NCI-H2196 (cell line): ENCODE data around the gene PCK1.
"Not testable (repeated sequence)": the region's sequence is repeated elsewhere in the genome, so short reads cannot be mapped to it uniquely, and the experiment has no call there.

Experiments
- DNase-seq: peaks from one replicate; lab custom pipeline; 2025; ENCODE audit not compliant: unreplicated experiment; lab: John Stamatoyannopoulos, UW

PCK1 gene

DNA sequence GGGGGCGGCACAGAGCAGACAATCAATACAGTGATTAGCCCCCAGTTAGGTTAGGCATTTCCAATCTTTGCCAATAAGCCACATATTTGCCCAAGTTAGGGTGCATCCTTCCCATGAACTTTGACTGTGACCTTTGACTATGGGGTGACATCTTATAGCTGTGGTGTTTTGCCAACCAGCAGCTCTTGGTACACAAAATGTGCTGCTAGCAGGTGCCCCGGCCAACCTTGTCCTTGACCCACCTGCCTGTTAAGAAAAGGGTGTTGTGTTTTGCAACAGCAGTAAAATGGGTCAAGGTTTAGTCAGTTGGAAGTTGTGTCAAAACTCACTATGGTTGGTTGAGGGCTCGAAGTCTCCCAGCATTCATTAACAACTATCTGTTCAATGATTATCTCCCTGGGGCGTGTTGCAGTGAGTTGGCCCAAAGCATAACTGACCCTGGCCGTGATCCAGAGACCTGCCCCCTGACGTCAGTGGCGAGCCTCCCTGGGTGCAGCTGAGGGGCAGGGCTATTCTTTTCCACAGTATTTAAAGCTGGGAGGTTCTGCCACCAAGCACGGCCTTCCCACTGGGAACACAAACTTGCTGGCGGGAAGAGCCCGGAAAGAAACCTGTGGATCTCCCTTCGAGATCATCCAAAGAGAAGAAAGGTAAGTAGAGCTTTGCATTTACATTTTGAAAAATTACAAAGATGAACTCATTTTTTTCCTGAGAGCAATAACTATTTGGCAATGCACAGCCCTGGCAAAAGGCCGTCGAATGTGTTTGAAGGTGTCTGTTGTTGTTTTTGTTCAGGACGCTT is at the start of gene PCK1:
TSS of gene PCK1 (plus strand) at position 557 of the 802 bp plus-strand sequence. CDS start 302 bp downstream, outside the sequence.
- peak; percentile 48 for DNase-seq

DNA sequence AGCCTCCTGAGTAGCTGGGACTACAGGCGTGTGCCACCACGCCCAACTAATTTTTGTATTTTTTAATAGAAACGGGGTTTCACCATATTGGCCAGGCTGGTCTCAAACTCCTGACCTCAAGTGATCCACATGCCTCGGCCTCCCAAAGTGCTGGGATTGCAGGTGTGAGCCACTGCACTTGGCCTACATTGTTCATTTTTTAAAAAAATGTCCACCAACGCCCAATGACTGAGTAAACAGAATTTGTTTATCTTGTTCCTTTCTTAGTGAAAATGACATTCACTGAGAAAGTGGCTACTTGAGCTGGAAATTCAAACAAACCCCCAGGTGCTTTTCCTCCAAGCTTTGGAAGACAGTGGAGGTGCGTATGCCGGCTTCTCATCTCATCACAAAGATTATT is 49.2 kb upstream of the PCK1 start:
- not testable (repeated sequence) for DNase-seq

DNA sequence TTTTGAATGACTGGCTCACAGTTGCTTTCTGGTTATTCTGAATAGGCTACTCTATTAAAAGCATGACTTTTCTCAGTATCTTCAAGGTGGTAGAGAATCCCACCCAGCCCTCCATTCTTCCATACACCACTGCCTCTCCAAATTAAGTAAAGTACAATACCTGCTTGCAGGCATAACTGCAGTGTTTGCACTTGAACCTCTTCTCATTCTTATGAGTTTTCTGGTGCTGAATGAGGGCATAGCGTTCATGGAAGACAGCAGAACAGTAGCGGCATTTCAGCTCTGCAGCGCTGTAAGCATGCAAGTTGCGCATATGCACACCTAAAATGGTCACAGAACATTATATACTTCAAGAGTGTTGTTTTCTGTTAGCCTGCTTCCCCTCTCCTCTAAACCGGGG is 48.5 kb upstream of the PCK1 start:
- no peak for DNase-seq

DNA sequence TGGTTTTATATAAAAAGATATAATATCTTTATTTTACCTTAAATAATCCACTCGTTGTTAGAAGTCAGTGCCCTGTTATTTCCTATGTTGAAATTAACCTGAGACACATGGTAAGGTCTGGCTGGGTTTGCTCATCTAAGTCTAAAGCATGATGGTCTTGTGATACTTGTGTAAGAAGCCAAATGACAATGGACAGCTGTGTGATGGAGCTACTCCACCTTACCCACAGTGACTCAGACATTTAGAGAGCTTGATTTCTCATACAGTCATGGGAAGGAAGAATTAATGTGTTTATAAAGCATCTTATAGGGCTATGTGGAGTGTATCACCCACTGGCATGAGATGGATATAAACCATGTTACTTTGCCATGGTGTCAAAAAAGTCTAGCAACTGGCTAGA is 47.7 kb upstream of the PCK1 start:
- DNase-seq: no peak

DNA sequence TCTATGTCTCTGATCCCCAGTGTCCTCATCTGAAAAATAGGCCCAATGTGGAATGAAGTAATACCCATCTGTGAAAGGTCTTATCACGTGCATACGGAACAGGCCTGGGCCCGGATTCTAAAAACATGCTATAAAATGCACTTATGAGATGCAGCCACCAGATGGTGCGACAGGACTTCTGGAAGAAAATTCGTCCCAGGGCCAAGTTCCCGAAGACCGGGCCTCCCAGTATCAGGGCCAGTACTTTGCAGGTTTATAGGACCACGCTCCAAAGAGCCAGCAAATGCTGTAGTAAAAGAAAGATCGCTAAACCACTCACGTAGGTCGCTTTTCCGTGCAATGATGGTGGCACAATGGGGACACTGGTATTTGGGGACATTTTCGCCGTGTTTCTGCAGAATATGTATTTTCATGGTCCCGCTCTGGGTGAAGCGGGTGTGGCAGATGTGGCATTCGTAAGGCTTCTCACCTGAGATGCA is 46.6 kb upstream of the PCK1 start:
- DNase-seq: peak; percentile 63

DNA sequence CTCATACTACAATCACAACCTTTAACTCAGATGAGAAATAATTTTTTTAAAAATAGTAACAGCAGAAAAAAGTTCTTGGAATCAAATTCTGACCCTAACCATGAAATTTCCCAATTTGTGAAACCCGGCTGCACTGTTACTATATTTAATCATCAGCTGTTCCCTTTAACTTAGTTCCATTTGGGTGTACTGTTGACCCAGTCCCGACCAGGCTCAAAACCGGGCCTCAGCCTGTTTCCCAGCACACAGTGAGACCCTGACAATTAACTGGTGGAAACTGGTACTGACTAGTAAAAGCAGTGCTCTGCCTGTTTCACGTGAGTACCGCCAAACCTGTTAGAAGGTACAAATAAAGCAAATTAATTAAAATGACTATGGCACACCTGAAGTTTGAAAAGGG is 43.0 kb upstream of the PCK1 start:
- DNase-seq: no peak

DNA sequence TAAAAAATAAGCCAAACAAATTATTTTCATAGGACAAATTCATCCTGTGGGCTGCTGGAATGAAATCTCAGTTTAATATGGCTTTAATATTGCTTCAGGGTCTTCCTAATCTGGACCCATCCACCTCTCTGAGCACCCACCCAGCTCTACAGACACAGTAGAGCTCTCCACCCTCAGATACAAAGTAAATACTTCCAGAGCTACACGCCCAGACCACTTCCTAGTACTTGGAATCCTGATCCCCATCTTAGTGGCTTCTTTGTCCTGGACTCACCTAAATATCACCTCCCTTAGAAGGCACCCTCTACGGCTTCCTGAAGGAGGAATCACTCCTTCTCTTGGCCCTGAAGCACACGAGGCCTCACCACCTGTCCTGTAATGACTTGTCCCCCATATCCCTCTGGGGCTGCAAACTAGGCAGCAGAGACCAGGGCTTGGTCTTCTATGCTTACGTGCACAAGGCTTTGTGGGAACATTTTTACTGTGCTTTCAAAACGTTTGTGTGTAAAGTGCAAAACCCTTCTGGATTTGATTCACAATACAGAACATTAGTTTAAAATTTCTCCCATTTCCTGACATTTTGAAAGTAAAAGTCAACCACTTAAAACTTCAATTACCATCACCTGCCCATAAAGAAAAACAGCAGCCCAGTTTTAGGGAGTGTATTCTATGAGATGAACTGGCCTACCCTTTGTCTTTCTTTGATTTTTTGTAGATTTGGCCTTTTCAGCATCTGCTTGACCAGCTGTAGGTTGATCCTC is 38.4 kb upstream of the PCK1 start:
- no peak for DNase-seq

DNA sequence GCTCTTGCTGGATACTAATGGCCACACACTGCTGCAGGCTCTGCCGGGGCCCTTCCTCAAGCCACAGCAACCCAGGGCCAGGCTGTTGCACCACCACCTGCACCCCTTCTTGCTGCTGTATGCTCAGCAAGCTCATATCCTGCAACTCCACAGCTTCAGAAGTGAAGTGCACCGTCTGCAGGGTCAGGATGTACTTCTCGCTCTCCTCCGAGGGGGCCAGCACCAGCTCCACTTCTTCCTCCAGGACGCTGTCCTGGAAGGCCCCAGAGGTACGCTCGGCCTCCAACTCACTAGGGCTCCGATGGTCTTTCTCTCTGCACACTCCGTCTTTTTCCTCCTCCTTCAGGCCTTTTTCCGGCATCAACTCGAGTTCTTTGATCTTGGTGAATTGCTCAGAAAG is 37.1 kb upstream of the PCK1 start:
- no peak for DNase-seq

DNA sequence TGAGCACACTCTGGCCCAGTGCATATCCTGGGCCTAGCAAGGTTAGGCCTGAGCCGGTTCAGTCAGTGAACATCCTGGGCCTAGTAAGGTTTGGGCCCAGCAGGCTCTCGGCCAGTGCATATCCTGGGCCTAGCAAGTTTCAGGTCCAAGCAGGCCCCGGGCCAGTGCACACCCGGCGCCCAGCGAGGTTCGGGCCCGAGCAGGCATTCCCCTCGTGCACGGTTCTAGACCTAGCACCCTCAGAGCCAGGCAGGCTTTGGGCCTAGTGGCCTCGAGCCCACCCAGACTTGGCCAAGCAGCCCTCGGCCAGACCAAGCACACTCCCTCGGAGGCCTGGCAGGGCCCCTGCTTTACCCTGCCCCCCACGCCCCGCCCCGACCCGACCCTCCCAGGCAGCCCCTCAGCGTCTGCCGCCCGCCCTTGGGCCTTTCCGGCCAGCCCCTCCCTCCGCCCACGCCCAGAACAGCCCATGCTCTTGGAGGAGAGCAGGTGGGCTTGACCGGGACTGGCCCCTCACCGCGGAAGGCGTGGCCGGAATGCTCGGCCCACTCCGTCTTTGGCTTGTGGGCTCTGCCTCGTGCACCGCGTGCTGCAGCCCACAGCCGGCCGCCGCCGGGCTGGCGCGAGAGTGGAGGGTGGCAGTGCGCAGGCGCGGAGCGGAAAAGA is 36.3 kb upstream of the PCK1 start, which contains the start of gene CTCFL:
TSS of gene CTCFL (minus strand) at position 630 of the 666 bp plus-strand sequence. CDS start 935 bp downstream, outside the sequence.
- DNase-seq: no peak

DNA sequence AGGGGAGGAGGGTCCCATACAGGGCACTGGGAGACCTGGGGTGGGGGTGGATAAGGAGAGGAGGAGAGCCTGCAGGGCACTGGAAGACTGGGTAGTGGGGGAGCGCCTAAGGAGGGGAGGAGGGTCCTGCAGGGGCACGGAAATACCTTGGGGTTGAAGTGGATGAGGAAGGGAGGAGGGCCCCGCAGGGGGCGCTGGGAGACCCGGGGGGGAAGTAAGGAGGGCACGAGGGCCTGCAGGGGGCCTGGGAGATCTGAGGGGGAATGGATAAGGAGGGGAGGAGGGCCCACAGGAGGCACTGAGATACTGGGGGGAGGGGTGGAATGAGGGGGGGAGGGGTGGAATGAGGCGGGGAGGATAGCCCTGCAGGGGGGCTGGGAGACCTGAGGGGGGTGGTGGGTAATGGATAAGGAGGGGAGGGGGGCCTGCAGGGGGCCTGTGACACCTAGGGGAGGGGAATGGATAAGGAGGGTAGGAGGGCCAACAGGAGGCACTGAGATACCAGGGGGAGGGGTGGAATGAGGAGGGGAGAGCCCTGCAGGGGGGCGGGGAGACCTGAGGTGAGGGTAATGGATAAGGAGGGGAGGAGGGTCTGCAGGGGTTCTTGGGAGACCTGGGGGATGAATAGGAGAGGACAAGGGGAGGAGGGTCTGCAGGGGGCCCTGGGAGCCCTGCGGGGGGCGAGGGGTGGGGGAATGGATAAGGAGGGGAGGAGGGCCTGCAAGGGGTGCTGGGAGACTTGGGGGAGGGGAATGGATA is 35.4 kb upstream of the PCK1 start:
- DNase-seq: no peak

DNA sequence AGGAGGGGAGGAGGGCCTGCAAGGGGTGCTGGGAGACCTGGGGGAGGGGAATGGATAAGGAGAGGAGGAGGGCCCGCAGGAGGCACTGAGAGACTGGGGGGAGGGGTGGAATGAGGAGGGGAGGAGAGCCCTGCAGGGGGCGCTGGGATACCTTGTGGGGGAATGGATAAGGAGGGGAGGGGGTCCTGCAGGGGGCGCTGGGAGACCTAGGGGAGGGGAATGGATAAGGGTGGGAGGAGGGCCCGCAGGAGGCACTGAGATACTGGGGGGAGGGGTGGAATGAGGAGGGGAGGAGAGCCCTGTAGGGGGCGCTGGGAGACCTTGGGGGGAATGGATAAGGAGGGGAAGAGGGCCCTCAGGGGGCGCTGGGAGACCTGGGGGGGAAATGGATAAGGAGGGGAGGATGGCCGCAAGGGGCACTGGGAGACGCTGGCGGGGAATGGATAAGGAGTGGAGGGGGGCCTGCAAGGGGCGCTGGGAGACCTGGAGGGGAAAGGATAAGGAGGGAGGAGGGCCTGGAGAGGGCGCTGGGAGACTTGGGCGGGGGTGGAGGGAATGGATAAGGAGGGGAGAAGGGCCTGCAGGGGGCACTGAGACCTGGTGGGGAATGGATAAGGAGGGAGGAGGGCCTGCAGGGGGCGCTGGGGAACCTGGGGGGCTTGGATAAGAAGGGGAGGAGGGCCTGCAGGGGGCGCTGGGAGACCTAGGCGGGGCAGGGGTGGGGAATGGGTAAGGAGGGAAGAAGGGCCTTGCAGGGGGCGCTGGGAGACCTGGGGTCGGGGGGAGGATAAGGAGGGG is 34.6 kb upstream of the PCK1 start:
- no peak for DNase-seq

DNA sequence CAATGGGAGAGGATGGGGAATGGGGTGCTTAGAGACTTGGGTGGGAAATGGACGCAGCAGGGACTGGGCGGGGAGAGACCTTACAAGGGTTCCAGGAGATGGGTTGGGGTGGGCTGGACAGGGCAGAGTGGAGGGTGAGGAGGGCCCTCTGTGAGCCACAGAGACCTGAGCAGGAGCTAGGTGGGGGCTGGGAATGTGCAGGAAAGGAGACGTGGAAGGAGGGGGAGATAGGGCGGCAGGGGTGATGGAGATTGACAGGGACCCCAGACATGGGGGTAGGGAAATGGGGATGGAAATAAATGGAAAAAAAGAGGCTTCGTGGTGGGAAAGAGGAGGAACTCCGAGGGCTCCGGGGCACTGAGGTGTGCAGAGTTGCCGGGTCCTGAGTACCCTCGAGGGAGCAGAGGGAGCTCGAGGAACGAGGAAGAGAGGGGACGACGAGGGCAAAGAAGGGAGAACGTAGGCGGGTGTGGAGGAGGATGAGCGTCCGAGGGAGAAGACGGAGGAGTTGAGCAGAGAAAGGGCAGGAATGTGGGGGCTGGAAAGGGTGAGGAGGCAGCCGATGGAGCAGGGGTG is 33.9 kb upstream of the PCK1 start:
- no peak for DNase-seq

DNA sequence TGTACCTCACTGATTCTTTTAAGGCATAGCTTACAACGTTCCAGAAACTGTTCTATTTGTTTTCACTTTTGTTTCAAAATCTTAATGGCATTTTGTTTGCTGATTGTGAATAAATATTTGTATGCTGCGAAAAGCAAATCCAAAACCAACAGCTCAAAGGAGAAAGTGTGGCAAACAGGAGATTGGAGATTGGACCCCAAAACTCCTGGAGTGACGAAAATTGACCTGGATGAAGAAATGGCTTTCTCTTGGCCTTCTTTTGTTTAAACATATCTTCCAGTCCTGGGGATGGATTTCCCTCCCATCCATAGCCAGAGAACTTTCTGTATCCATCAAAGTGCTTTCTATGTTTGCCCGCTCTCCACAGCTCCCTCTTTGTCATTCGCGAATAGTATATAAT is 33.2 kb upstream of the PCK1 start:
- DNase-seq: no peak

DNA sequence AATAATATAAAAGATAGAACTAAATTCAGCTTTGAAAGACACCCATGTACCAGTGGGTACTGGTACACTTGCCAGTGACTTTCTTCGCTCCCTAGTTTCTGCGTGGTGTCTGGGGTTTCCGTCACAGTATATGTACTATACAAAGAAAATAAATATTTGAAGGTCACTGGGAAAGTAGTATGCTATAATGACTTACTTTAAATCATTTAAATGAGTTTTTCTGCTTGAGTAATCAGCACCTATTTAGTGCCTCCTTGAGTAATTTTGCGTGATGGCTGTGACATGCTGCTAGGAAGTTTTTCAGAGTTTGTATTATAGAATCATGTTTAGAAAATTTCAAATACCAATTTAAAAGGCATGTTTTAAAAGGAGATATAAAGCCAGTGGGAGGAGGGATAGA is 32.8 kb upstream of the PCK1 start:
- DNase-seq: no peak

DNA sequence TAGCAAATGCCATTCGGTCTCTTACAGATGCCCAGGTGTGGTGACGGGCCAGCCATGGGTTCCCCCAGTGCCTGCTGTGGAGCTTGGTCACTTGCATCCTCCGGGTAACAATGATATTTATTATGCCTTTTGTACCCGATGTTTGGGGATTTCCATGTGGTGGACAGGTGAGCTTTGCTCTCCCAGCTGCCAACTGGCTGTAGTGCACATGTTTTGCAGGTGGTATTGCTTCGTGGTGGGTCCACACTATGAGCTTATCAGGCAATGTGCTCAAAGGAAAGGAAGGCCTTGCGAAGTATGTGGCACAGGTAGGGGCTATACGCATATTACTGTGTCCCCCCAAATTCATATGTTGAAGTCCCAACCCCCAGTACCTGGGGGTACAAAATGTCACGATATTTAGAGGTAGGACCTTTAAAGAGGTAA is 31.7 kb upstream of the PCK1 start:
- no peak for DNase-seq

DNA sequence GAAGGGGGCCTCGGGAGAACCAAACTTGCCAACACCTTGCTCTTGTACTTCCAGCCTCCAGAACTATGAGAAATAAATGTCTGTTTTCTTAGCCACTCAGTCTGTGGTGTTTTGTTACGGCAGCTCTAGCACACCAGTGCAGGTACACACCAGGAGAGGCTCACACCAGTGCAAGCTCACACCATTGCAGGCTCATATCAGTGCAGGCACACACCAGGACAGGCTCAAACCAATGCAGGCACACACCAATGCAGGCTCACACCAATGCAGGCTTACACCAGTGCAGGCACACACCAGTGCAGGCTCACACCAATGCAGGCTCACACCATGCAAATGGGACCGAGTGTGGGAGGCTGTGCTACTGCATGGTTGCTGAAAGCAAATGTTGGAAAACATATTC is 31.1 kb upstream of the PCK1 start:
- DNase-seq: no peak

DNA sequence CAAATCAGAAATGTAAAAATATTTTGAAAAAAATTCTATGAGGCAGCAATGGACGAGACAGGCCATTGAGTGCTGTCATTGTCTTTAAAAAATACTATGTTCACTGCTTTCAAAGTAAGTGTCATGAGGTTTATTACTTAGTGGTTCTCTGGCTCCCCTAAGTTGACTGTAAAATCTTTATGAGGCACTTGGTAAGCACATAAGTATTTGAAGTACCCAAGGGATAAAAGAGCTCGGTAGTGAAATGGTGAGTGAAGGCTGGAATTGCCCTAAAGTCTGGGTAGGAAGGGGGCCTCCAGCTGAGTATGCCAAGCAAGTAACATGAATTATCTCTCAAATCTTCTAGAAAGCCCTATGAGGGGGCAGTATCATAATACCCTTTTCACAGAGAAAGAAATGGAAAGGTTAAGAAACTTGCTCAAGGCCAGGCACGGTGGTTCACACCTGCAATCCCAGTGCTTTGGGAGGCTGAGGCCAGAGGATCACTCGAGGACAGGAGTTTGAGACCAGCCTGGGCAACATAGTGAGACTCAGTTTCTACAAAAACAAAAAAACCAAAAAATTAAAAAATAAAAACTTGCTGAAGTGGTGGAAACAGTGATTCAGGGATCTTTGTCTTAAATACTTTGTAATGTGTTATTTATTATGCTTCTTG is 30.5 kb upstream of the PCK1 start:
- no peak for DNase-seq

DNA sequence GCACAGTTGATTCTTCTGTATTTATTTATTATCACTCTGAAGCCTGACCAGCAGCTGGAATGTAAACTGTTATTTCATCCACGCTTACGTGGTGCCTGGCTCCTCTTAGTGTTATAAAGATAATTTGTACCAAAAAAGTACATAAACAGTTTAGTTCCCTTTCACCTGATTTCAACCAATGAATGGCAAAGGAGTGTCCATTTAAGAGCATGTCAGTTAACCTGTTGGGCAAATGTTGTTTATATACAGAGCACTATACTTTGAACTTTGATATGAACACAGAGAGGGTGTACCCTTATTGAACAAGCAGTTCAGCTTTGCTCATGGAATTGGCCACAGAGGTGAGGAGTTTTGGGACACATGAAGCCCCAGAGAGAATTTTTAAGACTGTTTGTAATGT is 28.8 kb upstream of the PCK1 start:
- DNase-seq: no peak

DNA sequence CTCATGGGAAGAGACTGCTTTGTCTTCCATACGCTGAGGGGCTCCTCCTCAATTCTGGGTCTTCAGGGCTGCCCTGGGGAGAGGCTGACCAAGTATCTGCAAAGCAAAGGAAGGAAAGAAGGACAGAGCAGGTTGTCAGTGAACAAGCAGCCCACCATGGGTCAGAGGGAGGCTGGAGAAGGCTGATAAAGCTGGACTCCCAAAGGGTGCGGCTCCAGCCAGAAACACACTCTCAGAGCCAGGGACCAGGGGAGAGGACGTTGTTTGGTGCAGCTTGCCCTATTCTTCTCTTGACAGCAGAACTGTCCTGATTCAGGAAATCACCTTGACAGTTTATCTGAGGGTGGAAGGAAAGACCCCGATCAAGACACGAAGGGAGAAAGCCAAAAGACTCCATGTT is 25.6 kb upstream of the PCK1 start:
- no peak for DNase-seq
